HG03139 (cell line): ENCODE measurements around the gene KLHL29.

Experiments
- ATAC-seq: cut with Tn5 transposase; IDR thresholded peaks from one replicate; pipeline ENCODE4 v1.9.1; 2021; ENCODE audit not compliant: unreplicated experiment

Gene KLHL29

GRCh38 chr2:23468474-23469141 is 83.6 kb downstream of the KLHL29 start:
- no peak for ATAC-seq

DNA sequence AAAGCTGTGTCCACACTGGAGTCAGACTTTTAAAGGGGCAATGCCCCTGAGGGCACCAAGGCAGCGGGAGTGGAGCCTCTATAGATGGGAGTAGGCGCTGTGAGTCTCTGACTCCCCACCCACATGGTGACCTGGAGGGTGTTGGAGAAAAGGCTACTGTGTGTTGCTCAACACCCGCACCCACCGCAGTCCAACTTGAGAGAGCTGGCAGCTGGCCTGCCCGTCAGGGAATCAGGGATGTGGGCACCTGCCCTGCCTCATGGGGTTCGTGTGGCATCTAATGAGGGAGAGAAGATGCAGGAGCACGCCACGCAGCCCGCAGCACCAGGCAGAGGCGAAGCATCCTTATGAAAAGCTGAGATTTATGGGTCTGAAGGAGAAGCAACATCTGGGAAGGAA is 84.2 kb downstream of the KLHL29 start:
- ATAC-seq, result no peak

GRCh38 chr2:23475036-23475435 is 90.1 kb downstream of the KLHL29 start:
- no peak for ATAC-seq

GRCh38 chr2:23475473-23475872 is 90.5 kb downstream of the KLHL29 start:
- no peak for ATAC-seq

DNA sequence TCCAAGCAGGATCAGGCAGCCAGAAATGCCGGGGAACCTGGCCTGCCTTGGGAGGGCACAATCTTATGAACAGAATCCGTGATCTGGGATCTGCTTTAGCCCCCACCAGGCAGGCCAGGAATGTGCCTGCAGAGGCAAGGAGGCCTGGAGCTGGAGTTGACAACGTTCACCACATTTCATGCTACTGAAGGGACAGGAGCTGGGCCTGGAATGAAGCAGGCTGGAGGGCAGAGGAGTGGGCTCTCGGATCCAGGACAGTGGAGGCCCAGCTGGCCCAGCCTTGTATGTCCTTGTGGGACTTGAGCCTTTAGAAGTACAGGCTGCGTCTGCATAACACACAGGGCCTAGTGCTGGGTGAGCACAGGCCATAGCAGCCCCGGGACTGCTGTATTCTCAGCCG is 91.8 kb downstream of the KLHL29 start:
- ATAC-seq, result no peak

GRCh38 chr2:23477392-23477791 is 92.4 kb downstream of the KLHL29 start:
- no peak for ATAC-seq

GRCh38 chr2:23478087-23478932 is 93.3 kb downstream of the KLHL29 start:
- no peak for ATAC-seq

DNA sequence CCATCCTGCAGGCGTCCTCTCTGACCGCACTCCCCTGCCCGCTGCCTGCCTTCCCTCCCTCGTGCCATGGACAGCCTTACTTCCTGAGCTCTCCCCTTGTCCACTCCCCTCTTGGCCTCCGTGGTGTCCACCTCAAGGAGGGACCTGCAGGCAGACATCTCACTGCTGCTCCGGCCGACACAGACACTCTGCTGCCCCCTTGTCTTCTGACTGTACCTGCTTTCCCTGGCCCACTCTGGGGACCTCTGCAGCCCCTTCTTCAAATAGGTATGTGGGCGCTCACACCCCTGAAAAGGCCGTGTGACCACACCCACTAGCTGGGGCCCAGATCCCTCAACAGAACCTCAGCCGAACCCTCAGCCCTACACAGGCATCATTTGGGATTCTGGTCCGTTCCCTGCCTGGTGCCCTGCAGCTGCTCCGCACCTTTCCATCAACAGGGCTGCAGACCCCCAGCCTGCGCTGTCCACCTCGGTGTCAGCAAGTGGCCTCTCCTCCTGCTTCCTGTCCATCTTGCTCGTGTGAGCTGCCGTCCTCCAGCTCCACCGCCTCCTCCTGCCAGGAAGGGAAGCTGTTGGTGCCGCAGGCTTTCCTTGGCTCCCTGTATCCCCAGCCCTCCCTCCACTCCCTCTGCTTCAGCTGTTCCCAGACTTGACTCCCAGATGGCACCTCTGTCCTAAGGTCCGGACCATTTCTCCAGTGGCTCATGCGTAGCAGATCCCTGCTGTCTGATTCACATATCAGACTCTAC is 94.1 kb downstream of the KLHL29 start:
- no peak for ATAC-seq

GRCh38 chr2:23480957-23481797 is 96.2 kb downstream of the KLHL29 start:
- no peak for ATAC-seq

- ATAC-seq, result no peak
These were observed 97.2 kb downstream of the KLHL29 start for GRCh38 chr2:23482188-23482587.

GRCh38 chr2:23482607-23483006 is 97.6 kb downstream of the KLHL29 start:
- no peak for ATAC-seq

- no peak for ATAC-seq
These were observed 98.8 kb downstream of the KLHL29 start for GRCh38 chr2:23483791-23484190.

GRCh38 chr2:23484275-23484674 is 99.3 kb downstream of the KLHL29 start:
- ATAC-seq, result no peak

DNA sequence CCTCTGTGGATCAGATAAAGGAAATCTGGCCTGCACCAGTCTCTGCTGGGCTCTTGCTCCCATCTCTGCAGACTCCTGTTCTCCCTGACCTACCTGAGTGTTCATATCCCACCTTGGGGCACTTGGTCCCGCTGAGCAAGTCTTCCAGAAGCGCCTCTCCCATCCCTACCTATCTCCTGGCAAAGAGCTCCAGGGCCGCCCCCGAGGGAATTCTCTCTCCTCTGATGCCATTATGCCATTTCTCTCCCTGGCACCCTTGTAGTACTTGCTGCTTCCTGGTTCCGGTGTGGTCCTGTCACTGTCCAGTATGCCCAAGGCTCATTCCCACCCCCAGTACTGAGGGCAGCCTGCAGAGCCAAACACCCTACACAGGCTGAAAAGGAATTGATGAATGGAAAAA is 99.8 kb downstream of the KLHL29 start:
- no peak for ATAC-seq

DNA sequence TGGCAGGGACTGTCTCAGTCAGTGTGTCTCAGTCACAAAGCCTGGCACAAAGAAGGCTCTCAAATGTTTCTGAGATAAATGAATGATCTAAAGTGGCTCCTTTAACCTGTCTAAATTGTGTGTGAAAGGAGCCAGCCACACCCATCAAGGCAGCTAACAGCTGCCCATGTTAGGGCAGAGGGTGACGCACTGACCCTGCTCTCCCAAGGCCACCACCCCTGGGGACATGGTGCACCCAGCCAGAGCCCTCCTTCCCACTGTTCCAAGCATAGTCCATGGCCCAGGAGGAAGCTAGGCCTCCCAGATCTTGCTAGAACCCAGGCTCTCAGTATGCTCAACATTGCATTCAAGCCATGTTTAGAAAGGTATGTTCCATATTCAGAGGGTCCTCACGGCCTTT is 100.3 kb downstream of the KLHL29 start:
- no peak for ATAC-seq

DNA sequence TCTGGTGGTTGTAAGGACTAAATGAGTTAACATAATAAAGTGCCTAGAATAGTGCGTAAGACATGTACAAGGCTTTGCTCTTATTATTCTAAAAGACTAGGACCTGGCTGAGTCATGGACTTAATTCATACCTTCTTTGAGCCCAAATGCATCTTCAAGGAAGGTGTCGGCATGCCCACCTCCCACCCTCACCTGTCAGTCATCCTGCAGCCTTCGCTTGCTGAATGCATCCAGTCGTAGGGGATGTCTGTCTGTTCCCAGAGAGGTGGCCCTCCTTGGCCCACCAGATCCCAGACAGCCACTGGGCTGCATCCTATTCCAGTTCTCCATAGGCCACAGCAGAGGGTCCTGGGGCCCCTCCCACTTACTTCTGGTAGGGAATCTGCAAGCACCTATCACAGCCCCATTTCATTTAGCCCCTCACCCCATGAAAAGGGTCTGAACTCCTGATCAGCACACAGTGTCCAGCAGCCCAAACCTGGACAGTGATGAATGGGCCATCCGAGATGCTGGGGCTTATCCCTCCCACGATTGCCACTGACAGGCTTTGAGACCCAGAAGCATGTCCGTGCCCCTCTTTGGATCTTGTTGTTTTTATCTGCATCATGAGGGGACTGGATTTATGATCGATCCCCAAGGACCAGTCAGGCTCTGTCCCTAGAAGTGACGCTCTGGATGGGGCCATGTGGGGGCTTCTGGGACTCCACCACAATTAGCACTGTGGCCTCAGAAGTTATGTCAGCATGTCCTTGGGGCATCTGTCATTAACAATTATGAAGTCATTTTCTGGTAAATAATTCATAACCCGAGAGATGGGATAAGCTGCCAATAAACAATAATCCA is 101.1 kb downstream of the KLHL29 start:
- no peak for ATAC-seq

DNA sequence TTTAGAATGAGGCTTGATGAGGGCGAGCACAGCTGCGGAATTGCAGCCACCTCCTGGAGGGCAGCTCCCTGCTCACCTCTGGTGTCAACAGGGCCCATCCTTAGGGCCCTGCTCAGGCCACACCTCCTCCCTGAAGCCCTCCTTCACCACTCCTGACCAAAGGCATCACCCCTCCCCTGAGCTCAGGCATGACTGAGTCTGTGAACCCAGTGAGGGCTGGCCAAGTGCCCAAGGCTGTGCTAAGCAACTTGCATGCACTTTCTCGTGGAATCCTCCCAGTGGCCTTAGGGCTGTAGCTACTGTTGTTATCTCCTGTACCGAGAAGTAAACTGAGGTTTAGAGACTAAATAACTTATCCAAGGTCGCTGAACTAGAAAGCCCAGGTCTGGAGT is 101.7 kb downstream of the KLHL29 start:
- ATAC-seq, result no peak

DNA sequence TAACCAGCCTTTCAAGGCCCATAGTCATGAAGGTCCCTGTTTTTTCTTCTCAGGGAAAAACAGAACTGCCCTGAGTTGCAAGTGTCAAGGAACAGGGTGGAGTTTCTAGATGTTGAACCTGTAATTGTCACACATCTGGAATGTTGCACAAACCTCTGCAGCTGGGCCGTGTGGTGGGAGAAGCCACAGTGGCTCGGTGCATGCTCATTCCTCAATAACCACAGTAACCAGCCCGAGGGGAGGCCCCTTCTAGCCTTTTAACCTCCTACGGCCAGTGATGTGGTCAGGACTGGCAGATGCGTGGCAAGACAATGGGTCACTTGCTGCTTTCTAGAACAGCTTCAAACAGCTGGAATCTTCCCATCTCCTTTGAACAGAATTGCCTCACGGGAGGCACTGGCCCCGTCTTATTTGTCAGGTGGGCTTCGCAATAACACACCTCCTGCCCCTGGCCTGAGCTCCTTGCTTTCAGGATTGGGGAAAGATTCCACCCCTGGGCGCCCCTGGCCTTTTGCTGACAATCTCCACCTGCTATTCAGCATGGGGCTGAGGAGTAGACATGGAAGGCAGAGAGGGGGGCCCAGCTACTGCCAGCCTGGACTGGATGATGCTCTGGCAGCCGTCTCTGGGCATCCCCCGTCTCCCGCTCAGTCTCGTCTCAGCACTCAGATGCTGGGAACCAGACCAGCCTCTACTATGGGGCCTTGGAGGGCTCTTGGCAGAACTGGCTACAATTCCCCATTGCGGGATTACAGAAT is 102.9 kb downstream of the KLHL29 start:
- no peak for ATAC-seq

DNA sequence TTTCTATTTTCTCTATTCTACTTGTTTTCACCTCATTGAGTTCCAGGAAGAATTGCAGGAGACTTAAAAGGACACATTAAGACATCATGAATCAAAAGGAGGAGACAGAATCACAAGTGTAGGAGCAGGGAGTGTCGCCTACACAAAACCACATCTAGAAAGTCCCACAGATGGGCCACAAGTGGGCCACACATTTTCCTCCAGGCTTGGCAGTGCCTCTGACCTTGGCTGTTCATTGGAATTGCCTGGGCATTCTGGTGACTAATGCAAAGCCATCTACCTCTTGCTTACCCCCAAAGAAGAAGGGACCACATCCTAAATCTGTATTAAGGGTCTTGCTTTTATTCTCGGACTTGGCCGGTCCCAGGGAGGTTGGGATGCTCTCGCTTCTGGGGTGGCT is 103.6 kb downstream of the KLHL29 start:
- no peak for ATAC-seq
